HG03064 (cell line): Measurements from ENCODE around the gene ADRA2B.

Source experiments
- ATAC-seq: cut with Tn5 transposase; IDR thresholded peaks from one replicate; pipeline ENCODE4 v1.9.1; 2021; ENCODE audit warnings: low read depth; ENCODE audit not compliant: unreplicated experiment

Gene ADRA2B

GRCh38 chr2:96107708-96108065, 8.7 kb downstream of the ADRA2B start:
- no peak for ATAC-seq

GRCh38 chr2:96106991-96107707, 9.2 kb downstream of the ADRA2B start:
- no peak for ATAC-seq

- no peak for ATAC-seq
These were observed 10.2 kb downstream of the ADRA2B start for GRCh38 chr2:96105994-96106715.

- ATAC-seq: no peak
These were observed 11.0 kb downstream of the ADRA2B start for GRCh38 chr2:96105152-96105915.

- no peak for ATAC-seq
These were observed 11.9 kb downstream of the ADRA2B start for GRCh38 chr2:96104487-96104861.

GRCh38 chr2:96103761-96104486, 12.4 kb downstream of the ADRA2B start:
- ATAC-seq: no peak

- ATAC-seq: no peak
These were observed 13.2 kb downstream of the ADRA2B start for GRCh38 chr2:96103187-96103601.

GRCh38 chr2:96102596-96103186, 13.7 kb downstream of the ADRA2B start:
- ATAC-seq: no peak

GRCh38 chr2:96100893-96101304, 15.5 kb downstream of the ADRA2B start:
- no peak for ATAC-seq

- ATAC-seq: no peak
These were observed 16.2 kb downstream of the ADRA2B start for GRCh38 chr2:96099861-96100798.

- ATAC-seq: no peak
These were observed 17.3 kb downstream of the ADRA2B start for GRCh38 chr2:96098900-96099590.

GRCh38 chr2:96097951-96098823, 18.2 kb downstream of the ADRA2B start:
- no peak for ATAC-seq

- no peak for ATAC-seq
These were observed 18.9 kb downstream of the ADRA2B start for GRCh38 chr2:96097441-96097840.

GRCh38 chr2:96095116-96095636, 21.2 kb downstream of the ADRA2B start:
- no peak for ATAC-seq

GRCh38 chr2:96093528-96093927, 22.8 kb downstream of the ADRA2B start:
- no peak for ATAC-seq

- no peak for ATAC-seq
These were observed 23.4 kb downstream of the ADRA2B start for GRCh38 chr2:96092951-96093350.

- ATAC-seq: no peak
These were observed 23.8 kb downstream of the ADRA2B start for GRCh38 chr2:96092573-96092877.
